CD4-positive, alpha-beta T cell treated with Interleukin-21 for 1 hour (primary cell): ENCODE measurements around the gene THADA.

Source experiments
- DNase-seq: peaks from one replicate; pipeline ENCODE4 v3.0.0-alpha.2; 2020

THADA gene

DNA sequence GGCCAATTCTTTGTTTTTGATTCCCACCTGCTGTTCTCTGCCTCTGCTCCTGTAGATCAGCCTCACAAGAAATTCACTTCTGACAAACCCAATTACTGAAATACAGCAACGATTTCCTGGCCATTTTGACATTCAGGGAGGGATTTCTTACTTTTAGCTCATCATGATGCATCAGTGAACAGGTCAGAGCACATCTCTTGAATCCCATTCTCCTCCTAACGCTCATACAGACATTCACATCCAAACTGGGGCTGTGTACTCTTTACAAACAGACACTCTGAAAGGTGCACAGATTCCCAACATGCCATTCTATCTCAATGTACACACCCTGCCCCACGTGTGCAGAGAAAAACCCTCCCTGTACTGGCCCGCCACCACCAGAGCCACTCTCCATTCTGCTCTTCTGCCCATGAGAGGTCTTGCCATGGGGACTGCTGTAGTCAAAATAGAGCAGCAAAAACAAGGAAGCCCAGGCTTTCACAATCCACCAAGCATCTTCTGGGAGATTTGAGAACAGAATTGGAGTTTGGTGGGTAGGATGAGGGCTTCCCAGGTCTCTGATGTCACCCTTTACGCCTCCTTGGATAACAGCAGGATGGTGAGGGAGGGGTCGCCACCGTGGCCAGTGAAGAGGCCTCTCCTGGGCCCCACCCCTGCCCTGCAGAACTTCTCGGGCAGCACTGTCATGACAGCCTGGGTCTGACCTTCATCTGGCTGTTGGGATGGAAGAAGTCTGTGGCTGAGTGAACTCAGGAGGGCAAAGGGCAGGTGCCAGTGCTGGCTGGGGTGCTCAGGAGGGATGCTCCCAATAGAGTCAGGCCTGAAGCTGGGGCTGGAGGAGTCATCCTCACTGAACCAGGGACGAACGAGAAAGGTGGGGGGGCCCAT, 327.5 kb downstream of the THADA start:
- no peak for DNase-seq

DNA sequence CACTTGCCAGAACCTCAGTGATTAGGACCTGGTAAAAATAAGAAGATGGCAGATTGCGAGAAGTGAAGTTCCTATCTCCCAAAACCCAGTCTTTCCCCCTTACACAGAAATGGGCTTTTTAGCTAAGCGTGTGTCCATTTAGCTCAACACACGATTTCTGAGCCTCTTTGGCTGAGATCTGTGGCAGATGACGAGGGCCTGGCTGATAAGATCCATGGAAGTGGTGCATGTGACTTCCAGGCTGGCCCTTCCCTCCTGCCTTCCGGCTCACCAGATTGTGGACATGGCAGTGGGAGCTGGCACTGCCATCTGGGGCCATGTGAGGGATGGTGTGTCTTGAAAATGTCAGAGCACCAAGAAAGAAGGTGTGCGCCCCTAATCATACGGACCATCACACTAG, 328.5 kb downstream of the THADA start:
- DNase-seq, result no peak

DNA sequence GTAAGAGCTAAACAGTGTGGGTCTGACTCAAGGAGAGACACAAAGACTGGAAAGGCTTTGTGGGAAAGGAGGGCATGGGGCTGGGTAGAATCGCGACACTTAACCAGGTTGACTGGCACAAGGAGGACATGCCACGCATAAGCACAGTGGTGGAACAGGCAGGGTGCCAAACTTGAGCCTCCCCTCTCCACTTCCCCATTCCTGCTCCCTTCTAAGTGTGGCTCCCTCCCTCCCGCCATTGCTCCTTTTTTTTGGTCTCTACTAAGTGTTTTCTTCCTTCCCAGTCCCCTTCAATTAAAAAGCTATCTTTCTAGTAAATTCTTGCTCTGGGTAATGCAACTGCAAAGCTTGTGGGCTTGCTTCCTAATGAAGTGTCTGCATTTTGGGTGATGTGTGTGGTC, 329.1 kb downstream of the THADA start:
- no peak for DNase-seq

DNA sequence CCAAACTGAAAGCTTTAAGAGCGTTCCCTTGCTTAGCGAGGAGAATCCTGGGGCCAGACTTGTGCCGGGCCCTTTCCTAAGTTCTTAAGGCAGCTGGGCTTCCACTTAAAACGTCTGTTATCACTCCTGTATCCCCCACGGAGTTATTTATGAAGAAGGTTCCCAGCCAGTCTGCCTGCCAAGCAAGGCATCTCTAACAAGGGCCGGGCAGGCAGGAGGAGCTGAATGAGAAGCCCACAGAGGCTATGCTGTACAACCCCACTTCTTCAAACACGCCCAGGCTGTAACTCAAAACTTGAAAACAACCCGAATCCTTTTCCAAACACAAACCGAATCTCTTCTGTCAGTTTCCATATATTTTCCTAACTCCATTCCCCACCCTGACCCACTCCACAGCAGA, 330.4 kb downstream of the THADA start:
- no peak for DNase-seq

DNA sequence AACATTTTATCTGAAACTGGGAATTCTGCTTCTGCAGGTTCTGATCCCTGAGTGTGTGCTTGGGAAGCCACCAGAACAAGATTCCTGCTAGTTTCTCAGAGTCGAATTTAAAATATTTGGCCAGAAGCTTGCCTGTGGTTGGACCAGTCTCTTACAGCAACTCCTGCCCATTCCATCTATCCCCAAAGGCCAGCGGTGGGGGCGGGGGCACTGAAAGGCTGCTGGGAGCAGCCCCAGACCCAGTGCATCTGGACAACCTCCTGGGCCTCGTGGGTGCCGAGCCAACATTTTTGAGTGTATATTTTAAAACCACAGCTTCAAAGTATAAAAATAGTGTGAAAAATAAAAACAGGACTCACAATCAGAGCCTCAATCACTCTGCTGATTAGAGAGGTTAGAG, 330.8 kb downstream of the THADA start:
- DNase-seq, result no peak

DNA sequence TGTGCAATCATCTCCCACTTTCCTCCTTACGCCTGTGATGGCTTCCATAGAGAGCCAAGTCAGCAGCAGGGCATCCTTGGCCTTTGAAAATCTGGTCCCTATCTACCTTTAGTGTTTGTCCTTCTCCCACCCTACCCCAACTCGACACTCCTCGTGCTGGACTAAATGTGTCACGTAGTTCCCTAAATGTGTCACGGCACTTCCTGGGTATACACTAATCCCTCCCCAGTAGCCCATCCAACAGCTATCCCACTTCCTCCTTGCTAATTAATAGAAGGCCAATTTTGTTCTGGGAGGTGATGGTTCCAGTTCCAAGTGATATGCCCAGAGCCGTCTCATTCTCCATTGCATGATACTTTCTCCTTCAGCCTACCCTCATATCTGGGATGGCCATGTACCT, 332.9 kb downstream of the THADA start:
- no peak for DNase-seq

DNA sequence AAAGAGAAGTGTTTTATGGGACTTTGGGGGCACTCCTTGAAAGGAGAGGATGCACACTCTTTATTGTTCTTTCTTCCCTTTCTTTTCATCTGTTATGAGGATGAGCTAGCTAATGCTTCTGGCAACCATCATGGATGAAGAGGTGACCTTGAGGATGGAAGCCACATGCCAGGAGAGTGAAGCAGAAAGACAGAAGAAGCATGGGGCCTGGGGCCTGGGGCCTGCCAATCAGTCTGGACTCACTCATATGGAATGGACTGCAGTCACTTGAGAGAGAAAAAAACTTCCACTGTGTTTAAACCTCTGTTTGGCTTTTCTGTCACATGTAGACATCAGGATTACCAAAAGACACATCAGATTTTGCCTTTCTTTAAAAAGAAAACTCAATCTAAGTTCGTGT, 333.6 kb downstream of the THADA start:
- no peak for DNase-seq

DNA sequence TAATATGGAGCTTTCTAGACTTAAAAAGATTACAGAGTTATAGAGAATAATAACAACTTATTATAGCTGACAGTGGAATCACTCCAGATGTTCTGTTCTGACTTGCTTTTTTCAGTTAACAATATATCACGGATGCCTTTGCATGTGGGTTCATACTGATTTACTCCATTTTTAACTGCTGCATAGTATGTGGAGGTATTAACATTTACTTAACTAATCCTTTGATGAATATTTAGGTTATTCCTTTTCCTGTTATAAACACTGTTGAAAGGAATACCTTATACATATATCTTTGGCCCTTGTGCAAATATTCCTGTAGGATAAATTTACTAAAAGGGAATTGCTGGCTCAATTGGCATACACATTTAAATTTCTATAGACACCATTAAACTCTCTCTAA, 336.3 kb downstream of the THADA start:
- DNase-seq, result no peak

DNA sequence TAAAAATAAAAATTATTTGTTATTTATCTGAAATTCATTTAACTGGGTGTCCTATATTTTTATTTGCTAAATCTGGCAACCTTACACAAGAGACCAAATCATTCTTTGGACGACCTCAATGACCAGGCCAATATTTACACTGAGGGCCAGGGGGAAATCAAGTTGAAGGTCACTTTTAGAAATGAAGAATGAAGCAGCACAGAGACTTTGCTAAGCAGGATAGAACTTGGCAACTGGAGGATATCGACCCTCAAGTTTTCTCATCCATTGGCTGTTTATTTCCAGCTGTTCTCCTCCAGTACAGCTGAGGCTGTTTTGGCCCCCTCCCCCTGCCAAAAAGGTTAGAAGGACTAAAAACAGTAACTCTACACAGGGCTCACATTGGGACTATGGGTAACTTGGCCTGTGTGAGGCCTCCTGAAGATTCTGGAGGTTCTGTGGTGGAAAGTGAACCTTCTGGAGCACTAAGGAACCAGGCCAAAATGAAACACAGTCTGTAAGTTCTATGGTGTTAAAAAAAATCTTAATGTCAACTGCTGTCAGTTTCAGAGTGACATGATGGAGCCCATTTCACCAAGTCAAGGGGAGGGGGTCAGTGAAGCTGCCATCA, 337.2 kb downstream of the THADA start:
- DNase-seq, result no peak

DNA sequence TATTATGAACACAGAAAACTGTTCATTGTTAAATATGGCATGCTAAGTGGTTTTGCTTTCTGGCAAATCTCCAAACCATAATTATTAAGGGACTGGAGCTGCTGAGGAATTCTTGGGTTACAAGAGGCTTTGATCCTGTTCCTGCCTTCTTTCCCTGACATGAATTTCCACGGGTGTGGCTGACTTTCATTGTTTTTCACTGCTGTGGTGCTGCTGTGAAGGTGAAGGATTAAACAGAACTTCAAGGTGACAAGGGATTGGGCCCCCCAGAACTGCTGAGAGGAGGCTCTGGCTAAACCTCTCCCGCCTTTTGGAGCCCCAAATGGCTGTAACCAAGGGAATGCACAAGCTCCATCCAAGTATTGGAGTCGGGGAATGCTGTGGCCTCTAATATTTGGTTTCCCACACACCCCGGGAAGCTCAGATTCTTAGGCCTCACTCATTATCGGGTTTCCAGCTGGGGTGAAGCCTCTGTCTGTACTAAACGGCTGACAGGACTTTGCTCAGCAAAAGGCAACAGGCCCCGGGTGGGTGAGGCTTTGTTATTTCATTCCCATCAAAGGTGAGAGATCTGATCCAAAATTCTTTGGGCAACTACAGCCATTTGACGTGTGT, 340.4 kb downstream of the THADA start:
- DNase-seq, result no peak

DNA sequence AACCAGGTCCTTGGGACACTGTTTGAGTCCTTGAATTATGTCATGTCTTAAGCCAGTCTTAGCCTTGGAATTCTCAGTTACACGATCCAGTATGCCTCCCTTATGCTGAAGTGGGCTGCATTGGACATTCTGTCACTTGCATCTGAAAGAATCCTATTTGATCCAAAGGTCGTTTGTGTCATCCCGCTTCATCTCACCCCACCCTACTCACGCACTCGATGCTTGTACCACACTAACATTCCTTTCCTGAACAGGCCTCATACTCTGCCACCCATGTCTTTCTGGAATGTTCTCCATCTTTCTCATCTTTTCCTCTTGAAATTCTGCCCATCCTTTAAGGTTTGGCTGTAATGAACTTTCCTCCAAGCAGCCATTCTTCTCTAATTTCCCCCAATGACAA, 341.5 kb downstream of the THADA start:
- DNase-seq, result no peak

DNA sequence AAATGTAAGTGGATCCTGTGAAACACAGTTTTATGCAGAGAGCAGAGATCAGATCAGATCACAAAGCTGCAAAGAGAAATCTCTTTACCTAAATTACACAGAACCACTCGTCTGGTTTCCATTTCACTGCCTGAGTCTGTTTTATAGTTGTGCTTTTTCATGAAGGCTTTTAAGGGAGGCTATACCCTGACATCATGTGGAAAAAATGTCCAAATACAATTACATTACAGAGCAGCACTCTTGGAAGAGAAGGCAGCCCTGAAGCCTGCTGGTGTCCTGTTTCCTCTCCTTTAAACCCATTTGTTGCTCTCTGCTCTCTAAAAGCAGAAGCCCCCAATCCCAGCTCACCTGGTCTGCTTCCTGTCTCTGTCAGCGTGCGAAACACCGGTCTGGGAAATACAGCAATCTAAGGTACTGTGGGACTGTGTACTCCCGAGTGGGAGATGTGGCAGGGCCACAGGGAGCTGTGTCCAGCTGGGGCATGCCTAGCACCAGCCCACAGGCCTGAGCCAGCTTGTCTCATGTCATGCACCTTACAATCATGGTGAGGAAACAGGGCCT, 344.6 kb downstream of the THADA start:
- no peak for DNase-seq

DNA sequence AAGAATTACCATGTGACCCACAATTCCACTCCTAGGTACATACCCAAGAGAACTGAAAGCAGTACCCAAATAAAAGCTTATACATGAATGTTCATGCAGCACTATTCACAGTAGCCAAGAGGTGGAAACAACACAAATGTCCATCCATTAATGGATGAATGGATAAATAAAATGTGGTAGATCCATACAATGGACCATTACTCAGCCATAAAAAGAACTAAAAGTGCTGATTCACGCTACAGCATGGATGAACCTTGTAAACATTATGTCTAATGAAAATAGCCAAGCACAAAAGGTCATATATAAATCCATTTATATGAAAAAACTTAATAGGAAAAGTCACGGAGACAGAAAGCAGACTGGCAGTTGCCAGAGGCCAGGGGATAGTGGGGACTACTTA, 345.8 kb downstream of the THADA start:
- DNase-seq, result no peak

DNA sequence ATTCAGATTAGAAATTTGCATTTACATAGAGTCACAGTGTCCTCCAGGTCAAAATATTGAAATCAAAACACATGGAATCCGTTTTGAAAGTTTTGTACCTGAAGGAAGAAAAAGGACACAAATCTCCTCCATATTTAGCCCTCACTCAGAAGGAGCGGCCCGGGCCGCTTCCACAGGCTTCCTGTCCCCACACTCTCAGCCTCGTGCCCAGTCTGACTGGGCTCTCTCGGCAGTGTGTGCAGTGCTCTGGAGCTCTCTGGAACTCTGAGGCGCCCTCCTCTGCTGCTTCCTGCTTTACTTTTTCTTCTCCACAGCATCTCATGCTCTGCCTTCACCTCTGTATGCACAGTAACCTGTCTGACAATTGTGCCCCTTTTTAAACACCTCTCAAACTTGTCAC, 347.2 kb downstream of the THADA start:
- DNase-seq, result no peak

DNA sequence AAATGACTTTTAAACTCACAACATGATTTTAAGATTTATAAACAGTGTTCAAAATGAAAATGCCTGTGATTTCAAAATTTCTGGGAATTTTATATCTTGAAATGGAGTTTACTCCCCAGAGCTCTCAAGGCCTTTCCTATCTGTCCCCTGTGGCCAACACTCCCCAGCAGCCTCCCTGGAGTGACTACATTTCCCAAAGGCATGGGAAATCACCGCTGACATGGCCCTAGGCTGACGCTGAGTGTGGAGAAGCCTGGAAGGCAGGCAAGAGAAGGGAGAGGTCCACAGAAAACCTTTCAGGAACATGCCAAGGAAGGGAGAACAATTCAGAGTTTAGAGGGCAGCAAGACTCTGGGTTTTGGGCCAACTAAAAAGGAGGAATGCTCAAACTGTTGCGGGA, 349.2 kb downstream of the THADA start:
- DNase-seq, result no peak

DNA sequence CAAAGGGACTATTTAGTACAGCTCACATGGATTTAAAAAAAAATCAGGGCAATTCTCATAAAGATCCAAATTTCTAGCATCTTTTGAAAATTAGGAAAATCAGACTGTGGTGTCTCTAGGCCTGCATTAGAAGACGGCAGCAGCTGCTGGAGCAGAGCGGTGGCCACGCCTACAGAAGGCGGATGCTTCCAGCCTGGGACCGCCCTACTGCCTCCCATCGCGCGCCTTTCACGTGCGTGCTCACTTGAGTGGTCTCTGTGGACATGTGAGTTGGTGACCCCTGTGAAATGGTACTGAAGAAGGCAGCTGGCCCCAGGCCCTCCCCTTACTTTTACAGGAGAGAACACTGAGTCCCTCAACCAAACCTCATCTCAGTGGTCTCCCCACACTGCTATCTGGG, 354.3 kb downstream of the THADA start:
- no peak for DNase-seq

DNA sequence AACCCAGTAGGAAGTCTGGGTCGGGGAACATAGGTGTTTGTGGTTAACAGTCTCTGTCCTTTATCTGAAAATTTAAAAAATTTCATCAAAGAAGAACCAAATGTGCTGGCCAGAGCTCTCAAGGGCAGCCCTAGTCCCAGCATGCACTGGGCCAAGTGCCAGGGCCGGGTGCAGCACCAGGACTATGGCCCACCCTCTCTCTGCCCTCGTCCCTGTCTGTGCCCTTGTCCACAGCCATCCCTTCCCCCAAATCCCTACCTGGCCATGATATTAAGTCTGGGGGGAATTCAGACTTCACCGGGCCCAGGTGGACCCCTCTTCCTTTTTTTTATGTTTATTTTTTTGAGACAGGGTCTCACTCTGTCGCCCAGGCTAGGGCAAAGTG, 355.1 kb downstream of the THADA start:
- no peak for DNase-seq

DNA sequence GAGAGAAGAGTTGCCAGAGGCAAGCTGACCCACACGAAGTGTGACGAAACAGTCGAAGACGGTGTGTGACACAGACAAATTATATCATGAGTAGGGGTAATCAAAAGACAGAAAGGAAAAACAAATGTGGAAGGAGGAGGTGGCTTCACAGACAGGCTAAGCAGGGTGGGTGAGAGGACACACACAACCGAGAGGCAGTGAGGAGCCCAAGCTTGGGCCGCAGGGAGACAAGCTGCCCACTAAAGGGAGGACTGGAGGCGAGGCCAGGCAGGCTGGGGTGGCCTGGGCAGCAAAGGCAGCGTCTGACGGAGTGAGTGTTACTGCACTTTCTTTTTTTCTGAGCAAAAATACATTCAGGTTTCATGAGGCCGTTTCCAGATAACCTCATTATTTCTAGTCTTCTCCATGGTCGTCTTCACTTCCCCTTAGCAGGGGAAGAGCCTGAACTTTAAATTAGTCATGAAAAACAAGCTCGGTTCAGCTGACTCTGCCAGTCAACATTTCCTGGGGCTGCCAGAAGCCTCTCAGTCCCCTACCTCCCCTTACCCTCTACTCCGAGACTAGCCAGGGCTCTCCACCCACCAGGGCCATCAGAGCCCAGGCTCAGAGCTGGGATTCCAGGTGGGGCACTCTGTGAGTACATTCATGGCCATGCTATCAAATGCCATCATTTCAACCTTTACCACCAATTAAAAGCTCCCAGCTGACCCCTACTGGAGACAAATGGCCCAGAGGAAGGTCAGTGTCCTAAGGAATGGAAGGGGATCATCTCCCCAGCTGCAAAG, 355.7 kb downstream of the THADA start:
- no peak for DNase-seq

DNA sequence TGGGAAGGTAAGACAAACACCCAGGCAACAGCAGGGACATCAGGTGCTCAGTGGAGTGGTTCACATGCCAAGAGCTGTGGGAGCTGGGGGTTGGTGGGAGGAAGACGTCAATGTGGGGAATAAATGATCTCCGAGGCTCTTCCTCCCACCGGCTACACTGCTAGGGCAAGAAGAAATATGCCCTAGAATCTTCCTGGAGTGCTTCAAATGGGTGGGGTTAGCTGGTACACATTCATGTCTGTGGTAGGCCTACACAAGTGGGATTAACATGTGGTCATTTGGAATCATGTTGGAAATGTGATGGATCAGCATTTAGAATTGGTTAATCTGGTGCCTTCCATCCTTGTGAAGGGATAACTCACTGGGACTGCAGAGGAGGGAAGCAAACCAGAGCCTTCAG, 357.0 kb downstream of the THADA start:
- no peak for DNase-seq

DNA sequence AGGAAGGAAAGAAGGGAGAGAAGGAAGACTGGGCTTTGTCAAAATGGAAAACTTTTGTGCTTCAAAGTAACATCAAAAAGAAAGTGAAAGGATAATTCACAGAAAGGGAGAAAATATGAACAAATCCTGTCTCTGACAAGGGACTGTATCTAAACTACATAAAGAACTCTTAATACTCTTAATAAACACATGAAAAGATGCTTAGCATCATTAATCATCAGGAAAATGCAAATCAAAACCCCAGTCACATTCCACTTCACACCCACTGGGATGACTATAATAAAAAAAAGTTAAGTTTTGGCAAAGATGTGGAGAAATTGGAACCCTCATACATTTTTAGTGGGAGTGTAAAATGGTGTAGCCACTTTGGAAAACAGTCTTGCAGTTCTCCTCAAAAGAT, 357.7 kb downstream of the THADA start:
- no peak for DNase-seq

DNA sequence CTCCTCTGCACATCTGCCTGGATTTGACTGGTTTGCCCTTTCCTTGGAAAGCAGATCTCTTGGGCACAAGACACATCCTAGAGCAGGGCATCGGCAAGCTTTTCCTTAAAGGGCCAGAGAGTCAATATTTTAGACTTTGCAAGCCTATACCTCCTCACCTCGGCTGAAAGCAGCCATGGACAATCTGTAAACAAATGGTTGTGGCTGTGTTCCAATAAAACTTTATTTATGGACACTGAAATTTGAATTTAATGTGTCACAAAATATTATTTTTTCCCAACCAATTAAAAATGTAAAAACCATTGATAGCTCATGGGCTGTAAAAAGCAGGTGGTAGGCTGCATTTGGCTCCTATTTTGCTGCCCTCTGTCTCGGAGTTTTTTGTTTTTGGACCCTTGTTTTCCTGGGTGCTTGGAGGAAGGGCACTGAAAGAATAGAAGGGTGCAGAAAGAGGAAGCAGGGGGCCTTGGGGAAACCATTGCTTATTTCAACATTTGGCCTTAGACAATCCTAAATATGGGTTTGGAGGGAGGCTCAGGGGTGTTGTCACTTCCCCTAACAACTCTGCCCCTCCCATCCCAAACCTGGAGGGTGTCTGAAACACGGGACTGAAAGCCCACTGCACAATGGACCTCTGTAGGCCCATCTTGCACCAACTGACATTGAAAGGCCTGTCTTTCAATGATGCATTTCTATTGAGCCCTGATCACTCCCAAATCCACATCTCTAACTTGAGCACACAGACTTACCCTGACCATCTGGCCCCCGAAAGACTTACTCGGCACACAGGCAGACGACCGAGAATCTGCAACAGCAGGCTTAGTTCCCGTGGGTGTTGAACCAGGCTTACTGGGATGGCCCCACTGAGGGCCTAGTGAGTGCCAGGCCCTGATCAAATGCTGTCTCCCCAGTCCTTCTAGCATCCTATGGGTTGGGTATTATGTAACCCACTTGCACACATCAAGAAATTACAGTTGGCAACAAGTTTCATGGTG, 362.3 kb downstream of the THADA start:
- no peak for DNase-seq
